Superior temporal gyrus (tissue), 1 donor: ENCODE data around the gene FASLG.
"Not testable (repeated sequence)": the region's sequence is repeated elsewhere in the genome, so short reads cannot be mapped to it uniquely, and the experiment has no call there.

Experiments
- DNase-seq: peaks from one replicate; pipeline ENCODE4 v3.0.0-alpha.2; 2016; ENCODE audit errors: extremely low spot score

The FASLG gene

GRCh38 chr1:172680733-172681275, 21.9 kb downstream of the FASLG start:
- no peak for DNase-seq

GRCh38 chr1:172682812-172683211, 23.9 kb downstream of the FASLG start:
- no peak for DNase-seq

GRCh38 chr1:172686143-172686542, 27.2 kb downstream of the FASLG start:
- DNase-seq: no peak

GRCh38 chr1:172688428-172689085, 29.7 kb downstream of the FASLG start:
- DNase-seq: not testable (repeated sequence)

GRCh38 chr1:172690925-172691324, 32.0 kb downstream of the FASLG start:
- not testable (repeated sequence) for DNase-seq

- DNase-seq: no peak
Measured at GRCh38 chr1:172697534-172698002, 38.7 kb downstream of the FASLG start.

GRCh38 chr1:172698224-172698623, 39.3 kb downstream of the FASLG start:
- DNase-seq: no peak

- no peak for DNase-seq
Measured at GRCh38 chr1:172699111-172699510, 40.2 kb downstream of the FASLG start.

GRCh38 chr1:172699695-172700227, 40.9 kb downstream of the FASLG start:
- DNase-seq: no peak

- DNase-seq: no peak
Measured at GRCh38 chr1:172700556-172700955, 41.7 kb downstream of the FASLG start.

- no peak for DNase-seq
Measured at GRCh38 chr1:172704001-172704400, 45.1 kb downstream of the FASLG start.

GRCh38 chr1:172704420-172705210, 45.7 kb downstream of the FASLG start:
- no peak for DNase-seq

- no peak for DNase-seq
Measured at GRCh38 chr1:172708452-172708851, 49.5 kb downstream of the FASLG start.

- DNase-seq: no peak
Measured at GRCh38 chr1:172711558-172711957, 52.7 kb downstream of the FASLG start.

GRCh38 chr1:172713466-172713865, 54.6 kb downstream of the FASLG start:
- DNase-seq: no peak
